ENCODE data around the gene KERA.

The KERA gene

GRCh38 chr12:91003737-91004136 is 54.1 kb downstream of the KERA start (continued):
- TF ChIP-seq REPIN1 (tag by site-specific recombination; IDR thresholded peaks at IDR 0.05; ENCODE audit: low read depth) = no peak
- no peak for TF ChIP-seq ZNF555 (tag by site-specific recombination; conservative IDR thresholded peaks at IDR 0.05)
- TF ChIP-seq ZBTB7A (tag by site-specific recombination; IDR thresholded peaks at IDR 0.05; ENCODE audit: low read depth) = no peak

GRCh38 chr12:91001306-91001705 is 56.5 kb downstream of the KERA start:
- Histone ChIP-seq H3K27ac (ENCODE audit: extremely low read depth, low read depth, low read length) (no peak overlapping the region), H3K4me3 (ENCODE audit: low read depth, low read length) (no peak overlapping the region), H3K4me1 (ENCODE audit: control insufficient read depth, insufficient read depth, low read length) (peaks cover 6% of the 10 kb centered on the region; the same call in 1 of the 2 replicates), H3K36me3 (ENCODE audit: control insufficient read depth in 2 of 2, insufficient read depth in 1 of 2, low read length in 2 of 2) (no peaks in the 10 kb centered on the region), H3K9me3 (ENCODE audit: control insufficient read depth, insufficient read depth, low read depth, low read length) (no peaks in the 10 kb centered on the region)
- POLR2A ChIA-PET = no interaction called here
- CTCF ChIA-PET = interaction anchor here (0.6 to 1.8 kb wide), 4 partner anchors 21 to 200 kb away, joined by 3 to 5 read pairs (median 4); no protein-coding TSS in a partner anchor
- peak; percentile 76 for TF ChIP-seq KLF8 (tag by site-specific recombination; IDR thresholded peaks at IDR 0.05)
- TF ChIP-seq ZNF10 (tag by site-specific recombination; IDR thresholded peaks at IDR 0.05) = no peak
- TF ChIP-seq ZNF404 (tag by site-specific recombination; IDR thresholded peaks at IDR 0.05) = no peak
- TF ChIP-seq ZNF366 (tag by site-specific recombination; conservative IDR thresholded peaks at IDR 0.05) = 0 out of 2 replicates have a peak, but pooled peaks have one; percentile 21
- TF ChIP-seq ZNF280D (tag by site-specific recombination; IDR thresholded peaks at IDR 0.05) = no peak
- TF ChIP-seq SETDB1 (IDR thresholded peaks at IDR 0.05; ENCODE audit: insufficient read length, low read length) = no peak
- no peak for TF ChIP-seq CTCF (tag by site-specific recombination; IDR thresholded peaks at IDR 0.05)
- TF ChIP-seq ZNF416 (tag by site-specific recombination; IDR thresholded peaks at IDR 0.05) = no peak
- no peak for TF ChIP-seq GLIS2 (tag by site-specific recombination; IDR thresholded peaks at IDR 0.05)
- peak; percentile 87 for TF ChIP-seq WT1 (tag by site-specific recombination; IDR thresholded peaks at IDR 0.05)
- TF ChIP-seq ZNF623 (tag by site-specific recombination; IDR thresholded peaks at IDR 0.05) = no peak
- TF ChIP-seq ZNF843 (tag by site-specific recombination; IDR thresholded peaks at IDR 0.05) = no peak
- no peak for TF ChIP-seq HOXC10 (CRISPR knock-in tag; IDR thresholded peaks at IDR 0.05)
- no peak for TF ChIP-seq GFI1B (tag by site-specific recombination; IDR thresholded peaks at IDR 0.05)
- TF ChIP-seq SCRT1 (tag by site-specific recombination; IDR thresholded peaks at IDR 0.05; ENCODE audit: borderline replicate concordance) = no peak
- no peak for TF ChIP-seq ZNF544 (tag by site-specific recombination; IDR thresholded peaks at IDR 0.05)
- TF ChIP-seq ZNF274 (IDR thresholded peaks at IDR 0.05; ENCODE audit: low read length) = no peak
- TF ChIP-seq ZNF274 (tag by site-specific recombination; IDR thresholded peaks at IDR 0.05; ENCODE audit: borderline replicate concordance) = no peak
- TF ChIP-seq HOXD13 (CRISPR knock-in tag; IDR thresholded peaks at IDR 0.05; ENCODE audit: borderline replicate concordance) = no peak
- peak; percentile 42; the same call in 1 of the 2 replicates for TF ChIP-seq TCF7L2 (IDR thresholded peaks at IDR 0.05; ENCODE audit: borderline replicate concordance, low read depth, low read length)
- TF ChIP-seq ZNF501 (tag by site-specific recombination; IDR thresholded peaks at IDR 0.05) = no peak
- no peak for TF ChIP-seq ZNF561 (tag by site-specific recombination; IDR thresholded peaks at IDR 0.05; ENCODE audit: borderline replicate concordance)
- no peak for TF ChIP-seq ZNF549 (tag by site-specific recombination; IDR thresholded peaks at IDR 0.05)
- no peak for TF ChIP-seq TSHZ1 (tag by site-specific recombination; IDR thresholded peaks at IDR 0.05; ENCODE audit: borderline replicate concordance)
- TF ChIP-seq ZNF148 (tag by site-specific recombination; IDR thresholded peaks at IDR 0.05; ENCODE audit: borderline replicate concordance) = no peak

Data from HEK293 (cell line).